Mesenchymal stem cell (in vitro differentiated cells and primary cell): ENCODE results near the gene ADARB2.

Source experiments
- DNase-seq: peaks from one replicate; pipeline ENCODE4 v3.0.0-alpha.2; 2013
- H2AFZ ChIP-seq: one replicate; pipeline ENCODE4 v1.6.1; 2013; ENCODE audit warnings: low read depth, mild to moderate bottlenecking, control low read depth, inconsistent platforms, low read length, moderate library complexity
- H2AK5ac ChIP-seq: 2 replicates; pipeline ENCODE4 v1.6.1; 2013; ENCODE audit warnings: low read length, moderate library complexity, mild to moderate bottlenecking, inconsistent platforms; ENCODE audit not compliant: severe bottlenecking
- H2BK120ac ChIP-seq: one replicate; pipeline ENCODE4 v1.6.1; 2013; ENCODE audit warnings: low read depth, mild to moderate bottlenecking, inconsistent platforms, low read length, moderate library complexity
- H2BK12ac ChIP-seq, 2 experiments: one replicate each; pipeline ENCODE4 v1.6.1; 2013; ENCODE audit warnings: inconsistent platforms in 2 of 2, low read length in 2 of 2, mild to moderate bottlenecking in 2 of 2, moderate library complexity in 2 of 2, control low read depth in 1 of 2
- H2BK15ac ChIP-seq: one replicate; pipeline ENCODE4 v1.6.1; 2013; ENCODE audit warnings: mild to moderate bottlenecking, low read depth, inconsistent platforms; ENCODE audit not compliant: poor library complexity, severe bottlenecking
- H2BK5ac ChIP-seq: 2 replicates; pipeline ENCODE4 v1.6.1; 2013; ENCODE audit warnings: low read depth, mild to moderate bottlenecking, low read length, control low read depth, inconsistent platforms; ENCODE audit not compliant: poor library complexity, severe bottlenecking
- H3K14ac ChIP-seq, 2 experiments: one replicate each; pipeline ENCODE4 v1.6.1; 2013; ENCODE audit warnings: inconsistent platforms in 2 of 2, low read length in 2 of 2, control low read depth in 1 of 2, mild to moderate bottlenecking in 1 of 2, moderate library complexity in 1 of 2
- H3K18ac ChIP-seq, 2 experiments: one replicate each; pipeline ENCODE4 v1.6.1; 2013; ENCODE audit warnings: inconsistent platforms in 2 of 2, low read length in 2 of 2, control low read depth in 1 of 2, low read depth in 1 of 2, mild to moderate bottlenecking in 1 of 2
- H3K23ac ChIP-seq, 2 experiments: one replicate each; pipeline ENCODE4 v1.6.1; 2013; ENCODE audit warnings: inconsistent platforms in 2 of 2, low read length in 2 of 2, mild to moderate bottlenecking in 2 of 2, moderate library complexity in 2 of 2, control low read depth in 1 of 2
- H3K27ac ChIP-seq: 2 replicates; pipeline ENCODE4 v1.5.1; 2013; ENCODE audit warnings: mild to moderate bottlenecking, moderate library complexity, low read length, control low read depth, inconsistent platforms; ENCODE audit not compliant: poor library complexity, severe bottlenecking
- H3K27me3 ChIP-seq, 2 experiments: 2 replicates each; pipeline versions ENCODE4 v1.6.1 to v1.7.0; 2013; ENCODE audit warnings: low read length in 2 of 2, mild to moderate bottlenecking in 2 of 2, moderate library complexity in 2 of 2, control low read depth in 1 of 2, inconsistent platforms in 1 of 2; ENCODE audit not compliant: control insufficient read depth in 1 of 2, insufficient read depth in 1 of 2
- H3K36me3 ChIP-seq, 2 experiments: 2 replicates each; pipeline versions ENCODE4 v1.6.1 to v1.7.0; 2013; ENCODE audit warnings: low read length in 2 of 2, control low read depth in 1 of 2, inconsistent platforms in 1 of 2, low read depth in 1 of 2, mild to moderate bottlenecking in 1 of 2; ENCODE audit not compliant: insufficient read depth in 2 of 2, control insufficient read depth in 1 of 2
- H3K4ac ChIP-seq, 2 experiments: one replicate each; pipeline ENCODE4 v1.6.1; 2013; ENCODE audit warnings: inconsistent platforms in 2 of 2, low read length in 2 of 2, mild to moderate bottlenecking in 2 of 2, moderate library complexity in 2 of 2, control low read depth in 1 of 2, low read depth in 1 of 2
- H3K4me1 ChIP-seq: 2 replicates; pipeline ENCODE4 v1.6.1; 2013; ENCODE audit warnings: low read depth, low read length, control low read depth; ENCODE audit not compliant: control insufficient read depth, insufficient read depth
- H3K4me2 ChIP-seq: 2 replicates; pipeline ENCODE4 v1.6.1; 2013; ENCODE audit warnings: low read length, mild to moderate bottlenecking, inconsistent platforms; ENCODE audit not compliant: poor library complexity, severe bottlenecking
- H3K4me3 ChIP-seq, 2 experiments: 2 replicates each; pipeline versions ENCODE4 v1.5.1 to v1.7.0; 2013; ENCODE audit warnings: low read length in 2 of 2, mild to moderate bottlenecking in 2 of 2, control low read depth in 1 of 2, low read depth in 1 of 2; ENCODE audit not compliant: insufficient read depth in 1 of 2
- H3K79me1 ChIP-seq: replicated peaks from 2 replicates; pipeline ENCODE4 v1.6.1; 2013; ENCODE audit warnings: mild to moderate bottlenecking, control low read depth, low read length, inconsistent platforms; ENCODE audit not compliant: poor library complexity, severe bottlenecking
- H3K9ac ChIP-seq: 2 replicates; pipeline ENCODE4 v1.7.0; 2013; ENCODE audit warnings: mild to moderate bottlenecking, low read length, moderate library complexity
- H3K9me3 ChIP-seq: 2 replicates; pipeline ENCODE4 v1.7.0; 2013; ENCODE audit warnings: mild to moderate bottlenecking, low read length; ENCODE audit not compliant: control insufficient read depth
- H4K8ac ChIP-seq: one replicate; pipeline ENCODE4 v1.6.1; 2013; ENCODE audit warnings: inconsistent platforms, mild to moderate bottlenecking, low read length, moderate library complexity
- H4K91ac ChIP-seq: one replicate; pipeline ENCODE4 v1.6.1; 2013; ENCODE audit warnings: mild to moderate bottlenecking, low read length, inconsistent platforms
- WGBS: methylation state at CpG from one replicate; pipeline ENCODE4 v1.1.7; 2013; ENCODE audit warnings: mixed read lengths; 5-methylcytosine and 5-hydroxymethylcytosine counted together

The ADARB2 gene

DNA sequence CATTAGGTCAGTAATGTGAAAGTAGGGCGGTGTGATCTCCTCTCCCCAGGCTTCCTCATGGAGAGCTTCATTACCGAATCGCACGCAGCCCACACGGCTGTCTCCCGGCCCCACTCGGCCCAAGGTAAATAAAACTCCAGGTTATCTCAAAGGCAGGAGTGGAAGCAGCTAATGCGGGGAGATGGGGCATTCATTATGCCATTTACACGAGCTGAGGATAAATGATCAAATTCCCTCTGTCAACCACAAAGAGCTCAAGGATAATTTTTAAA is 93.5 kb downstream of the ADARB2 start:
- H4K91ac ChIP-seq: no peak overlapping the region
- no peaks in the 10 kb centered on the region for H3K4me1 ChIP-seq
- H3K4me3 ChIP-seq: no peak overlapping the region
- H3K9ac ChIP-seq: no peak overlapping the region
- H3K79me1 ChIP-seq: no peaks in the 10 kb centered on the region
- no peak for DNase-seq
- peaks cover 6% of the 10 kb centered on the region for H3K9me3 ChIP-seq
- H3K36me3 ChIP-seq: no peaks in the 10 kb centered on the region
- no peak overlapping the region for H2AK5ac ChIP-seq
- no peak overlapping the region for H3K27ac ChIP-seq
- H3K18ac ChIP-seq: no peak overlapping the region
- H3K4ac ChIP-seq: no peak overlapping the region
- no peak overlapping the region for H2BK120ac ChIP-seq
- H2AFZ ChIP-seq: no peak overlapping the region
- H2BK12ac ChIP-seq: no peak overlapping the region
- H2BK15ac ChIP-seq: no peak overlapping the region
- no peaks in the 10 kb centered on the region for H3K27me3 ChIP-seq
- H3K23ac ChIP-seq: no peak overlapping the region
- no peak overlapping the region for H2BK5ac ChIP-seq
- WGBS: 55% methylated on average over 9 of the region's 9 CpGs
- no peak overlapping the region for H3K14ac ChIP-seq
- no peak overlapping the region for H3K4me2 ChIP-seq
- H4K8ac ChIP-seq: no peak overlapping the region

DNA sequence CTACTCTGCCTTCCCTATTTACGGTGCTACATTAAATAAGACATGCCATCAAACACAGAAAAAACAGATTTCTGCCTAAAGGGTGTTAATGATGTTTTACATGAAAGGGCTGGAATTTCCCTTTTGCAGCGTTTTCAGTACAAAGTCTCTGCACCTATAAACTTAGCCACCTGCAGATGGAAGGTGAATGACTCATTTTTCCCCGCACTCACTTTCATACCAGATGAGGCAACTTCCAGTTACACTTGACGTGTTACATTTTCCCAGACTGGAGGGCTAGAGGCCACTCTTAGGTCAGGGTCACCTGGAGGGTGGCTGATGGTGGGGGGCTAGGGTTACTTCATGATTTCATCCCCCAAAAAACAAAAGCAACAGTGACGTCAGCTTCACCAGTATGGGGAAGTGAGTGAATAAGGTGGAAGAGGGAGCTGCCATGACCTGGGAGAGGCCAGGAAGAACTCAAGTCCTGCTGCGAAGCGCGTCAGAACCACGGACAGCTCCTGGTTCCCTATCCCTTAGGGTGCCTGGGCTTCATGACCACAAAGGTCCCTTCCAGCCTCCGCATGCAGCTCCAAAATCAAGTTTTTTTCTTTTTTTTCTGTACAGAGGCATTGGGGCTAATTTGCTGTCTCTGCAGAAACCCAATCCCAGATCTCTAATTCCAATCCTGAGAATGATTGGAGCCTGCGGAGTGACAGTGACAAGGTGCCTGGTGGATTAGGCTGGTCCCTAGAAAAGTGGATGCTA is 94.0 kb downstream of the ADARB2 start:
- WGBS: 34% methylated on average over 9 of the region's 11 CpGs
- Histone ChIP-seq H3K14ac (no peak overlapping the region), H3K27ac (no peak overlapping the region), H4K91ac (no peak overlapping the region), H2BK12ac (no peak overlapping the region), H3K27me3 (no peaks in the 10 kb centered on the region), H2BK5ac (no peak overlapping the region), H2BK120ac (no peak overlapping the region), H3K4me1 (no peaks in the 10 kb centered on the region), H3K4ac (no peak overlapping the region), H2BK15ac (no peak overlapping the region), H3K23ac (no peak overlapping the region), H3K4me3 (no peak overlapping the region), H3K4me2 (no peak overlapping the region), H3K9me3 (peaks cover 6% of the 10 kb centered on the region), H3K36me3 (no peaks in the 10 kb centered on the region), H2AFZ (no peak overlapping the region), H2AK5ac (no peak overlapping the region), H3K9ac (no peak overlapping the region), H4K8ac (no peak overlapping the region), H3K79me1 (no peaks in the 10 kb centered on the region), H3K18ac (no peak overlapping the region)
- DNase-seq: no peak

DNA sequence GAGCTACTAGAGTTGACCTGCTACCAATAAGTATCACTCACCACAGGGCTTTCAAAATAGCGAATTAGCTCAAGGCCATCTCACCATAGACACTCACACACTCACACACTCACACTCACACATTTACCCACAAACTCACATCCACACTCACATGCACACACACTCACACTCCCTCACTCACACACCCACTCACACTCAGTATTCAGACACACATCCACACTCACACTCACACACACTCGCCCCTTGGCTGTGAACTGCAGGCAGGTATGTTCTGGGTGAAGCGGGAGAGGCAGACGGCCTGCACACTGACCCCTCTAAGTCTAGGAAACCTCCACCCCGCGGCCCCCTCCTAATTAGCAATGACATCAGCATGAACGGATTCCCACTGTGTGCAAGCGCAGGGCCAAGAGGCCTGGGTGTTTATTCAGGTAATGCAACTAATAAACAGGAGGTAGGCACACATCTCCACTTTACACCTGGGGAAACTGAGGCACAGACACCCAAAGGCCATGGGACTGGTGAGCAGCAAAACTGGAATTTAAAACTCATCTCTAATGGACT is 94.6 kb downstream of the ADARB2 start:
- H2AK5ac ChIP-seq: no peak overlapping the region
- H2BK12ac ChIP-seq: no peak overlapping the region
- no peaks in the 10 kb centered on the region for H3K36me3 ChIP-seq
- H3K27ac ChIP-seq: no peak overlapping the region
- no peak overlapping the region for H2BK5ac ChIP-seq
- no peak for DNase-seq
- no peaks in the 10 kb centered on the region for H3K27me3 ChIP-seq
- H2AFZ ChIP-seq: no peak overlapping the region
- H3K9ac ChIP-seq: no peak overlapping the region
- H3K4me2 ChIP-seq: no peak overlapping the region
- H2BK15ac ChIP-seq: no peak overlapping the region
- H3K18ac ChIP-seq: no peak overlapping the region
- H3K79me1 ChIP-seq: no peaks in the 10 kb centered on the region
- no peak overlapping the region for H2BK120ac ChIP-seq
- WGBS: 77% methylated on average over 8 of the region's 8 CpGs
- no peak overlapping the region for H4K91ac ChIP-seq
- no peak overlapping the region for H4K8ac ChIP-seq
- no peak overlapping the region for H3K4ac ChIP-seq
- H3K9me3 ChIP-seq: peaks cover 6% of the 10 kb centered on the region
- no peak overlapping the region for H3K4me3 ChIP-seq
- no peaks in the 10 kb centered on the region for H3K4me1 ChIP-seq
- H3K14ac ChIP-seq: no peak overlapping the region
- no peak overlapping the region for H3K23ac ChIP-seq

DNA sequence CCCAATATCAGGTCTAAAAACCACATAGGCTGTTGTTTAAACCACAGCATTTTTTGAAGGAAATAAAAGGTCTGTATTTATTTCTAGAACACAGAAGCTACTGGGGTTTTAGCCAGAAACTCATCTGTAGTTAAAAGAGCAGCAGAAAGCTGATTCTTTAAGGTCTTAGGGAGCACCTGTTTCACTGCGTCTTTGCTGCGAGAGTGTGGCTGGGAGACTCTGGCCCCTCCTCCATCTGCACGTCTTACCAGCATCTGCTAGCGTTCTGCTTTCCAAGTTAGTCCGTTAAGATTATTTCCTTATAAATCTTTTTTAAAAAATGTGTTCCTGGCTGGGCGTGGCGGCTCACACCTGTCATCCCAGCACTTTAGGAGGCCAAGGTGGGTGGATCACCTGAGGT is 95.9 kb downstream of the ADARB2 start:
- H2BK12ac ChIP-seq: no peak overlapping the region
- no peak overlapping the region for H2AK5ac ChIP-seq
- no peak overlapping the region for H3K14ac ChIP-seq
- H4K8ac ChIP-seq: no peak overlapping the region
- H3K27ac ChIP-seq: no peak overlapping the region
- H2BK15ac ChIP-seq: no peak overlapping the region
- H3K27me3 ChIP-seq: no peaks in the 10 kb centered on the region
- H3K18ac ChIP-seq: no peak overlapping the region
- no peak for DNase-seq
- no peak overlapping the region for H3K4me2 ChIP-seq
- H4K91ac ChIP-seq: no peak overlapping the region
- H3K23ac ChIP-seq: no peak overlapping the region
- peaks cover 5% of the 10 kb centered on the region for H3K9me3 ChIP-seq
- H3K79me1 ChIP-seq: no peaks in the 10 kb centered on the region
- WGBS: 78% methylated on average over 4 of the region's 7 CpGs
- no peaks in the 10 kb centered on the region for H3K36me3 ChIP-seq
- no peak overlapping the region for H3K9ac ChIP-seq
- H2AFZ ChIP-seq: no peak overlapping the region
- no peak overlapping the region for H3K4ac ChIP-seq
- H3K4me3 ChIP-seq: no peak overlapping the region
- no peak overlapping the region for H2BK120ac ChIP-seq
- H2BK5ac ChIP-seq: no peak overlapping the region
- H3K4me1 ChIP-seq: no peaks in the 10 kb centered on the region
